NCI-H1048 (cell line): ENCODE measurements around the gene SRPRA.

Source experiments
- DNase-seq: peaks from one replicate; lab custom pipeline; 2025; lab: John Stamatoyannopoulos, UW

SRPRA gene

DNA sequence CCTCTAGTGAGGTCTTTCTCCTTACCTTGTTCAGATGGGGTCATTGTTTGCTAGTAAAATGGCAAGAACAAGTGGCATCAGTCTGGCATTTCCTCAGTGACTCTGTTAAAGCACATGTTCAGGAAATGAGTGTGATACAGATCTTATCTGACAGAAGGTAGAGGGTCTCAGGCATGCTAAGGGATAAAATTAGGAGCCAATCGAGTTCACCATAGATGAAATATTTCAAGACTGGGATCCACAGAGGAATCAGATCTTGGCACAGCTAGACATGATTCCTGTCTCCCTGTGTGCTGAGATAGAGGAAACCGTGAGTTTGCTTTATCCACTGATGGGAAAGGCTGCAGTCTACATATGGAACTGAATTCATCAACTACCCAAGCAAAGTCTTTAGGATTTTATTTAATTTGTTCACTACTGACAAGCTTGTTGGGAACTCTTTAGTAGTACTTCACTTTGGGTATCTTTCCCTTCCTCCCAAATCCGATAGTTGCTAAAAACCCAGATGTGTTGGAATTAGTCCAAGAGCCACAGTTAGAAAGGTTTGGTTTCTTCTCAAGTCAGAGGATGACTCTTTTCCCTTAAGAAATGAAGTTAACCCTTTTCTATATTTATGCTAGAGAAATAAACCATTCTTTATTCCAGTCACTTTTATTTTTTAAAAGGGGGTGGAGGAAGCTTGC, 38.7 kb downstream of the SRPRA start:
- no peak for DNase-seq

DNA sequence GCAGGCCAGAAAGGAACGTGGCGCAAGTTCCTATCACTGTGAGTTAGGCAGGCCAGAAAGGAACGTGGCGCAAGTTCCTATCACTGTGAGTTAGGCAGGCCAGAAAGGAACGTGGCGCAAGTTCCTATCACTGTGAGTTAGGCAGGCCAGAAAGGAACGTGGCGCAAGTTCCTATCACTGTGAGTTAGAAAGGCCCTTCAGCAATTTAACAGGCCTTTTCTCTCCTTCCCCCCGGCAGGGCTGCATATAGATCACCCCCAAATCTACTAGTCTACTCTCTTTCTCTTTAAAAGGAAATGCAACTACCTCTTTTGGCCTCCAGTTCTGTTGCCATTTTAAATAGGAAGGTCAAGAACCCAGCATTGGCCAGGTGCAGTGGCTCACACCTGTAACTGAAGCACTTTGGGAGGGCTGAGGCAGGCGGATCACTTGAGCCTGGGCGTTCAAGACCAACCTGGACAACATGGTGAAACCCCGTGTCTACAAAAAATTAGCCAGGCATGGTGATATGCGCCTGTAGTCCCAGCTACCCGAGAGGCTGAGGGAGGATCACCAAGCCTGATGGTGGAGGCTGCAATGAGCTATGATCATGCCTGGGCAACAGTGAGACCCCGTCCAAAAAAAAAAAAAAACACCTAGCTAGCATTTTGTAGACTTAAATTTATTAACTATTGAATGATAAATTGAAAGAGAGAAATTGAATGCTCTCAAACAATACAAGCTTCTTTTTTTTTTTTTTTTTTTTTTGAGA, 42.2 kb downstream of the SRPRA start:
- no peak for DNase-seq

DNA sequence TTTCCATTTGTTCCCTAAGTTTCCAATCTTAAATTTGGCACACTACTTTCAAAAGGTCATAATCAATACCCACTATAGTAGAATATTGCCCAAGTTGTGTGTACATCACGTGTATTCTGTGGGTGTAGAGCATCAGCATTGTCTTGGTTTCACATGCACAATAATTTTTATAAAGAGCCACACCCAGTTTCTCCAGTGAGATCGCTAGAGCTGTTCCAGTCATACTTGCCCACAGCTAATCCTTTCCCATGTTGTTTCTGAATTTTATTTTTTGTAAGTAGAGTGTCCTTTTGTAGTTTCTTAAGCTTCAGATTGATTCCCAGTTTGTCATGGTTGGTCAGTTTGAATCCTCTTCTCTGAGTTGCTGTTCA, 43.4 kb downstream of the SRPRA start:
- no peak for DNase-seq

DNA sequence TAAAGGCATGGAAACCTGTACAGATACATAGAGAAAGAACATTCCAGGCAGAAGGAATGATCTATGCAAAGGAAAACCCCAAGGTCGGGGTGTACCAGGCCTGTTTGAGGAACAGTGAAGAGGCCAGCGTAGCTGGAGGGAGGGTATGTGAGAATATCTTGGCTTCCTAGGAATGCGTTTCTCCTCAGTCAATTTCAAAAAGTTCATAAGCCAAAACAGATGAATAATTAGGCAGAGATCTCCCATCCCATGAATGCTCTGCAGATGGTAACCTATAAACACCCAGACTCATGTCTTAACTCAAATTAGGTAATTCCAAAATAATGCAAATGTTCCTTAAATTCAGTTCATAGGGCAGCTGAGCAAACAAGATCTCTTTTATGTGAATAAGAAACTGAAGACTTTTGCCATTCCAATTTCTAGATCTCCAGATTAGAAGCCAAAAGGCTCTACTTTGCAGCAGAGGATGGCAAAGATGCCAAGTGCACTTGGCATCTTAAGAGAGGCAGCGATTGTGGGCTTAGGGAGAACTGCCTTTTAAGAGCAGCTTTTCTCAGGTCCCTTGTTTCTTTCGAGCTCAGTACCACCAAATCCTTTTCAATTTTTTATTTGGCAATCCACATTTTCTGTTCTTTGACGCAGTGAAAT, 43.9 kb downstream of the SRPRA start:
- DNase-seq, result no peak

DNA sequence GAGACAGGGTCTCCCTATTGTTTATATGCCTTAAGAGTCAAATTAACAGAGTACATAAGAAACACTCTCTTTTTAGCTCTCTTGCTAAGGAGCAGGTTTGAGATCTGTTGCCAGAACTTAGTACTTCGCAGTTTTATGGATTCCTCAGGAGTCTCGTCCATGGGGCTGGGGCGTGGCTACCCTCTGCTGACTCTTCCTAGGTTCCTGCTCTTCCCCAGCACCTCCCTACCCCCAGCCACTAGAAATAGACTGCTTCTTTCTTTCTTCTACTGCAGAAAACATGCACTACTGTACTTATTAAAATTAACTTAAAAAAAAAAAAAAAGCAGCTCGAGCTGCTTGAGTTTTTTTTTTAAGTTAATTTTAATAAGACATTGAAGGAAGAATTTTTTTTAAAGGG, 49.1 kb downstream of the SRPRA start:
- DNase-seq, result no peak

DNA sequence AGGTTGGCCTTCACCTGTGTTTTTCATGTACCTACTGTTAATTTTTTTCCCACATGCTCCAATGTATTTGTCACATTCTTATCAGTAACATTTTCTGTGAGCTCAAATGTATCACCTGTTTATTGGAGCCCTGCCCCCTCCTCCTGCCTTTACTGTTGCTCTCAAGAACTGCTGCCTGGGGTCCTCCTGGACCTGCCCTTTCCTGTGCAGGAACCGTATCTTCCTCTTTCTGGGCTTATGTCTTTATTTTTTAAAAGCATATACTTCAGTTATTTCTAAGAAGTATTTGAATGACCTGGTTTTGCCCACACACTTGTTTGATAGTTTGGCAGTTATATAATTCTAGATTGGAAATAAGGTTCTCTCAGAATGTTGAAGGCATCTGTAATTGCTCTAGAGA, 51.2 kb downstream of the SRPRA start:
- no peak for DNase-seq

DNA sequence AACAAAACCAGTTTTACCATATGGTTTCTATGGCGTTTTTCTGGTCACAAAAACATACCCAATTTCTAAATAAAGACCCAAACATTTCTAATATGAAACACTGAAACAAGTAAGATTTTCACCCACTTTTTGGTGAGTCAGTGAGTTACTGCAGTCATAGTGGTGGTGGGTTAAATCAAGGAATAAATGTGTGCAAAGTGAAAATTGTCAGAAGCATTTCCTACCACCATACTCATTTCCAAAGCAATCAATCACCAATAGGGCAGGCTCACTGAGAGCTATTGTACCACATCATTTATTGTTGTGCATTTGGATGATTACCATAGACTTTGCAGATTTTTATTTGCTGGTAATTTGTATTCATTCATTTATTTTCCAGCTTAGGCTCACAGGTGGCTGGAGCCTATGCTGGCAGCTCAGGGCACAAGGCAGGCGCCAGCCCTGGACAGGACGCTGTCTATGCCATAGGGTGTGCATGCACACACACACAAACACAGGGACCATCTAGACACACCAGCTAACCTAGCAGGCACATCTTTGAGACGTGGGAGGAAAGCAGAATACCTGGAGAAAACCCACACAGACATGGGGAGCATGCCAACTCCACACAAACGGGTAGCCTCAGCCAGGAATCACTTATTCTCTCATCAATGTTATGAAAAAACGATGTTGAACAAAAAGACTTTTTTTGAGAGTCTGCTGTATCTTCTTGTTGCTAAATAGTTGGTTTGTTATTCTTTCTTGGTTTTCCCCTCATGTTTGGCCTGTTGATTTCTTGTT, 52.0 kb downstream of the SRPRA start:
- no peak for DNase-seq

DNA sequence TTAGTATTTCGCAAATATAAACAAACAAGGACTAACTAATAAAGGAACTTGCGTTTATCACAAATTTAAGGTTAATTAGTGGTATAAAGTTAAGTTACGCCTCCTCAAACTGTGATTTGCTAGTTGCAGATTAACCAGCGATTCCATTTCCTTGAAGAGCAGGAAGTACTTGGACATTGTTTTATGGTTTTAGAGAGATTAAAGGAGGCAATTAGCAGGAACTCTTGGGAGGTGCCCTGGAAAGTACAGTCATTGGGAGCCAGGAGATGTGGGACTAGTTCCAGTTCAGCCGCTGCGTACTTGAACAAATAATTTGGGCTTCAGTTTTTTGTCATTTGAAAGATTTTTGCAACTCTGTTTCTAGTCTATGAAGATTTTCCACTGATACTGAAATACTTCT, 53.9 kb downstream of the SRPRA start:
- no peak for DNase-seq

DNA sequence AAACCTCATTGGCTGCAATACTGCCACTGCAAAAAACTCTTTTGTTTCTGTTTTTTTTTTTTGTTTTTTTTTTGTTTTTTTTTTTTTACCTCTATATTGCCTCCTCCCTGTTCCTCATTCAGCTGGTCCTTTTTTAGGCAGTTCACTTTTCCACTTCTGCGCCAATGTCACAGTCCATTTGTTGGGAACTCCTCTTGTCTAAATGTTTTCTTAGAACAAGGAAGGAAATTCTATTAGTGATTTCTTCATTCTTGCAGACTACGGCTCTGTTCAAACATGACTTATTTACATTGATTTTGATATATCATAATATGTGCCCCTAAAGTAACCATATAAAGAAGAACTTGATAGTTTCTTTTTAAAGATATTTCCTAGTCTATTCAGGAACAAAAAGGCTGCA, 54.3 kb downstream of the SRPRA start:
- no peak for DNase-seq
